DND-41 (cell line): ENCODE data around the gene BRD7.

Experiments
- ATAC-seq: fragments of 200-7000 bp; cut with Tn5 transposase; 3 replicates; pipeline ENCODE4 v1.9.1; 2021; ENCODE audit warnings: low read depth; ENCODE audit not compliant: insufficient read depth
- DNase-seq: peaks from one replicate; pipeline ENCODE4 v3.0.0-alpha.2; 2020
- H2AFZ ChIP-seq: 2 replicates; pipeline ENCODE4 v1.6.0; 2012; ENCODE audit warnings: low read depth, low read length
- H3K27ac ChIP-seq: 2 replicates; pipeline ENCODE4 v1.5.1; 2012; ENCODE audit warnings: low read length, inconsistent platforms
- H3K27me3 ChIP-seq: fragments of 200-600 bp; sonication (generic); 2 replicates; pipeline ENCODE4 v1.6.0; 2012; ENCODE audit warnings: low read length, mild to moderate bottlenecking, inconsistent platforms; ENCODE audit not compliant: insufficient read depth, poor library complexity
- H3K36me3 ChIP-seq: 2 replicates; pipeline ENCODE4 v1.5.1; 2012; ENCODE audit warnings: low read length, inconsistent platforms; ENCODE audit not compliant: insufficient read depth
- H3K4me1 ChIP-seq: 2 replicates; pipeline ENCODE4 v1.5.1; 2012; ENCODE audit warnings: mild to moderate bottlenecking, low read length; ENCODE audit not compliant: insufficient read depth
- H3K4me2 ChIP-seq: 2 replicates; pipeline ENCODE4 v1.6.0; 2012; ENCODE audit warnings: mild to moderate bottlenecking, moderate library complexity, low read length, inconsistent platforms; ENCODE audit not compliant: insufficient read depth
- H3K4me3 ChIP-seq, 2 experiments: fragments of 200-600 bp in 1 of 2; shearing (Covaris generic) in 1 of 2; 2 replicates each; pipeline ENCODE4 v1.5.1; 2012 to 2016; ENCODE audit warnings: inconsistent platforms in 2 of 2, low read length in 2 of 2, mild to moderate bottlenecking in 2 of 2, low read depth in 1 of 2, moderate library complexity in 1 of 2
- H3K79me2 ChIP-seq: 2 replicates; pipeline ENCODE4 v1.6.0; 2012; ENCODE audit warnings: low read length, inconsistent platforms; ENCODE audit not compliant: insufficient read depth
- H3K9ac ChIP-seq: 2 replicates; pipeline ENCODE4 v1.6.0; 2012; ENCODE audit warnings: low read depth, mild to moderate bottlenecking, inconsistent platforms, low read length, moderate library complexity
- H3K9me3 ChIP-seq: 2 replicates; pipeline ENCODE4 v1.5.1; 2012; ENCODE audit warnings: low read length, moderate library complexity, mild to moderate bottlenecking, inconsistent platforms; ENCODE audit not compliant: insufficient read depth, severe bottlenecking
- H4K20me1 ChIP-seq: 2 replicates; pipeline ENCODE4 v1.6.0; 2012; ENCODE audit warnings: low read length; ENCODE audit not compliant: insufficient read depth
- CTCF ChIP-seq: IDR thresholded peaks from 2 replicates; pipeline ENCODE4 v1.5.1; 2012; ENCODE audit warnings: borderline replicate concordance, low read length, moderate library complexity, mild to moderate bottlenecking; ENCODE audit not compliant: poor library complexity, severe bottlenecking; ENCODE audit errors: extremely low read depth
- EZH2 ChIP-seq: IDR thresholded peaks from 3 replicates; pipeline ENCODE4 v1.6.1; 2012; ENCODE audit warnings: borderline replicate concordance, low read depth, mild to moderate bottlenecking, moderate library complexity, low read length, inconsistent platforms; ENCODE audit not compliant: severe bottlenecking

BRD7 gene

DNA sequence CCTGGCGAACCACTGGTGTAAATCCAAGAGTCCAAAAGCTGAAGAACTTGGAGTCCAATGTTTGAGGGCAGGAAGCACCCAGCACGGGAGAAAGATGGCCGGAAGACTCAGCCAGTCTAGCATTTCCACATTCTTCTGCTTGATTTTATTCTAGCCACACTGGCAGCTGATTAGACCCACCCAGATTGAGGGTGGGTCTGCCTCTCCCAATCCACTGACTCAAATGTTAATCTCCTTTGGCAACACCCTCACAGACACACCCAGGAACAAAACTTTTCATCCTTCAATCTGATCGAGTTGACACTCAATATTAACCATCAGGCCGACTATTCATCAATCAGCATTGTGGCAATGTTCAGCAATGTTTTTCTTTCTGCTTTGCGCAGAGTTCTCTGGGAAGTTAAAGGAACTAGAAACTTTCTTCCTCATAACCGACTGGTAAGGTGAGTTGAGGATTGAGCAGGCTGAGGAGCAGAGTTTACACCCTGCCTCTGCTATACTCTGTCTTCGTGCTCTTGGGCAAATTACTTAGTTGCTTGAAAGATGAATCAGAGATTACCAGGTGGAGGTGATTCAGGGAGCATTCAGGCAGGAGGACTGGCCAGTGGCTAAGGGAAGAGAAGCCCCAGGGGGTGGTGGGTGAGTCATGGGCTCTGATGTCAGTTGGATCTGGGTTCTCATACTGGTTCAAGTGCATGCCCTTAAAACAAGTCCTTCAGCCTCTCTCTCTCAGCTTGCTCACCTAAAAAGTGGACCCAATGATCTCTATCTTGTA, 28.2 kb upstream of the BRD7 start:
- no peaks in the 10 kb centered on the region for H3K4me1 ChIP-seq
- no peak overlapping the region for H3K4me2 ChIP-seq
- H4K20me1 ChIP-seq, result no peaks in the 10 kb centered on the region
- H3K36me3 ChIP-seq, result no peaks in the 10 kb centered on the region
- H3K9me3 ChIP-seq, result no peaks in the 10 kb centered on the region
- DNase-seq (no peak), ATAC-seq (no peak)
- H3K79me2 ChIP-seq, result no peaks in the 10 kb centered on the region
- H3K27me3 ChIP-seq, result peaks cover 3% of the 10 kb centered on the region
- H3K9ac ChIP-seq, result no peak overlapping the region
- no peak overlapping the region for H2AFZ ChIP-seq
- no peak overlapping the region for H3K4me3 ChIP-seq
- H3K27ac ChIP-seq, result no peak overlapping the region
- TF ChIP-seq CTCF (no peak), EZH2 (no peak)

DNA sequence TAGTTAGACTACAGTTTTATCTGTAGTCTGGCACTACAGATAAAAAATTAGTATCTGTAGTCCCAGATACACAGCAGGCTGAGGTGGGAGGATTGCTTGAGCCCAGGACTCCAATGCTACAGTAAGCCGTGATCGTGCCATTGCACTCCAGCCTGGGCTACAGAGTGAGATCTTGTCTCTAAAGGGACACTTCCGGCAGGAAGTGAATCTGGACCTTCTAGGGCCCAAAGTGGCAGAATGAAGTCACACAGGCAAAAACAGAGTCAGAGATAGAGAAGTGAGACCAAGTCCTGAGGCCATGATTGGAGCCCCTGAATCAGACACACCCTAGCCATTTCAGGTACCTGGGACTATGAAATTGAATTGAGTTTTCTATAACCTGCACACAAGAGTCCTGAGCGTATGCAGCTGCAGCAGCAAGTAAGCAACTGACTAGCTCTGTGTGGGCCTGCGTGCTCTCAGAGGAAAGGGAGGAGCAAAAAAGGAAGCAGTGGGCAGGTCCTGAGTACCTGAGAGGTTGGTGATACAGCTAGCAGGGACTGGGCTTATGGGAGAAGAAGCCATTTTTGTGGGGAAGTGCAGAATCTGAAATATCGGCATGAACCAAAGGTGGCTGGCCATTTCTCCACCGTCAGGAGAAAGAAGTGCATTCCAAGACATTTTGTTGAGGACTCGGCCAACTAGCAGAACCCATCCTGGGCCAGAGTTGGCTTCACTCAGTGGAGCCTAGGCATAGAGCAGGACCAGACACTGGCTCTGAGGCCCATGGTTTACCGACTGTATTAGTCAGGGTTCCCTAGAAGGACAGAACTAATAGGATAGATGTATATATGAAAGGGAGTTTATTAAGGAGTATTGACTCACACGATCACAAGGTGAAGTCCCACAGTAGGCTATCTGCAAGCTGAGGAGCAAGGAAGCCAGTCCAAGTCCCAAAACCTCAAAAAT, 27.2 kb upstream of the BRD7 start:
- Histone ChIP-seq H3K79me2 (no peaks in the 10 kb centered on the region), H2AFZ (no peak overlapping the region), H3K4me1 (no peaks in the 10 kb centered on the region), H4K20me1 (no peaks in the 10 kb centered on the region), H3K36me3 (no peaks in the 10 kb centered on the region), H3K4me2 (no peak overlapping the region), H3K4me3 (no peak overlapping the region), H3K27me3 (peaks cover 6% of the 10 kb centered on the region), H3K9ac (no peak overlapping the region), H3K9me3 (no peaks in the 10 kb centered on the region), H3K27ac (no peak overlapping the region)
- no peak for DNase-seq
- TF ChIP-seq EZH2 (no peak), CTCF (no peak)
- ATAC-seq, result no peak

GRCh38 chr16:50393858-50394802, 25.3 kb upstream of the BRD7 start:
- H3K9ac ChIP-seq, result no peak overlapping the region
- no peaks in the 10 kb centered on the region for H4K20me1 ChIP-seq
- H3K4me2 ChIP-seq, result no peak overlapping the region
- no peak overlapping the region for H2AFZ ChIP-seq
- no peaks in the 10 kb centered on the region for H3K79me2 ChIP-seq
- no peaks in the 10 kb centered on the region for H3K36me3 ChIP-seq
- ATAC-seq (no peak), DNase-seq (no peak)
- H3K4me3 ChIP-seq, result no peak overlapping the region
- H3K9me3 ChIP-seq, result no peaks in the 10 kb centered on the region
- H3K27ac ChIP-seq, result no peak overlapping the region
- TF ChIP-seq EZH2 (no peak), CTCF (no peak)
- no peaks in the 10 kb centered on the region for H3K4me1 ChIP-seq
- peaks cover 6% of the 10 kb centered on the region for H3K27me3 ChIP-seq
